ENCODE results near the gene CPA5. TPM values are rescaled to one million over a fixed set of nuclear protein-coding genes. Genes with fewer than 3 reads are reported as not detected.

CPA5 gene
- total and polyA plus RNA-seq, 2 experiments from 2014 or later = 0.98 TPM; not detected in 1

GRCh38 chr7:130351791-130352090 lies 7.1 kb downstream of the CPA5 start:
- H3K9me3 ChIP-seq (ENCODE audit: low read depth) = no peaks in the 10 kb centered on the region
- H3K27ac ChIP-seq = peak overlapping the region; percentile 79
- H3K27me3 ChIP-seq = no peaks in the 10 kb centered on the region
- H3K36me3 ChIP-seq = no peaks in the 10 kb centered on the region
- DNase-seq (ENCODE audit: low read depth in 1 of 2, low spot score in 1 of 2) = no peak
- H3K4me3 ChIP-seq = no peak overlapping the region
- H3K4me1 ChIP-seq (ENCODE audit: low read depth) = peaks cover 36% of the 10 kb centered on the region
- TF ChIP-seq CTCF (IDR thresholded peaks at IDR 0.05; ENCODE audit: low read depth, low read length) = no peak

GRCh38 chr7:130352194-130353074 lies 7.8 kb downstream of the CPA5 start:
- Histone ChIP-seq H3K9me3 (ENCODE audit: low read depth) (no peaks in the 10 kb centered on the region), H3K27ac (peak overlapping the region; percentile 79), H3K4me3 (no peak overlapping the region), H3K4me1 (ENCODE audit: low read depth) (peaks cover 36% of the 10 kb centered on the region), H3K27me3 (no peaks in the 10 kb centered on the region), H3K36me3 (no peaks in the 10 kb centered on the region)
- peak in 1 of 2 donors; percentile 81 for DNase-seq (ENCODE audit: low read depth in 1 of 2, low spot score in 1 of 2)
- no peak for TF ChIP-seq CTCF (IDR thresholded peaks at IDR 0.05; ENCODE audit: low read depth, low read length)

GRCh38 chr7:130353196-130353595 lies 8.6 kb downstream of the CPA5 start:
- Histone ChIP-seq H3K9me3 (ENCODE audit: low read depth) (no peaks in the 10 kb centered on the region), H3K27me3 (no peaks in the 10 kb centered on the region), H3K27ac (no peak overlapping the region), H3K36me3 (no peaks in the 10 kb centered on the region), H3K4me1 (ENCODE audit: low read depth) (peaks cover 36% of the 10 kb centered on the region), H3K4me3 (no peak overlapping the region)
- DNase-seq (ENCODE audit: low read depth in 1 of 2, low spot score in 1 of 2) = no peak
- TF ChIP-seq CTCF (IDR thresholded peaks at IDR 0.05; ENCODE audit: low read depth, low read length) = no peak

- Histone ChIP-seq H3K9me3 (ENCODE audit: low read depth) (no peaks in the 10 kb centered on the region), H3K4me1 (ENCODE audit: low read depth) (peaks cover 27% of the 10 kb centered on the region), H3K4me3 (no peak overlapping the region), H3K36me3 (no peaks in the 10 kb centered on the region), H3K27ac (peak overlapping the region; percentile 93), H3K27me3 (no peaks in the 10 kb centered on the region)
- DNase-seq (ENCODE audit: low read depth in 1 of 2, low spot score in 1 of 2) = peak; percentile 71 to 98
- TF ChIP-seq CTCF (IDR thresholded peaks at IDR 0.05; ENCODE audit: low read depth, low read length) = no peak
Measured at GRCh38 chr7:130356121-130356875, 11.7 kb downstream of the CPA5 start.

GRCh38 chr7:130356876-130357611 lies 12.4 kb downstream of the CPA5 start:
- Histone ChIP-seq H3K4me3 (no peak overlapping the region), H3K27me3 (no peaks in the 10 kb centered on the region), H3K36me3 (no peaks in the 10 kb centered on the region), H3K4me1 (ENCODE audit: low read depth) (peaks cover 19% of the 10 kb centered on the region), H3K9me3 (ENCODE audit: low read depth) (no peaks in the 10 kb centered on the region), H3K27ac (peak overlapping the region; percentile 93)
- TF ChIP-seq CTCF (IDR thresholded peaks at IDR 0.05; ENCODE audit: low read depth, low read length) = no peak
- DNase-seq (ENCODE audit: low read depth in 1 of 2, low spot score in 1 of 2) = peak in 1 of 2 donors; percentile 88

All from cardiac muscle cell (in vitro differentiated cells and primary cell).